ENCODE data around the gene F2RL2.

F2RL2 gene

DNA sequence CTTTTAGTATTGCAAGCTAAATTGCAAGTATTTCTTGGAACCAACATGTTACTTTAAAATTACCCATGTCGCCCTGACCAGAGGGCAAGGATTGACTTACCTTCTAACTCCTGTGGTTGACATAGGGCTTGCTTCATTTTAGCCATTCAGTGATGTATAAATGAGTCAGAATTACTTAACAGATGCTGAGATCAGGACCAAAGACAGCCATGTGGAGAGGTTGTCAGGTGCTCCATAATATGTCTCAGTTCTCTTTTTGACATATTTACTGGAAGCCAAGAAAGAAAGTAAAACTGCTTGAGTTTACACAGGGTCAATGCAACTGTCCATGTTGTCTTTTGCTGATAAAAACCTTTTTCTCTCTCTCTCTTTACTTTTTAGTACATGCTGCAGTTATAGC, 33.2 kb downstream of the F2RL2 start:
- Mint-ChIP-seq H3K27ac (no peak overlapping the region), H3K4me3 (no peak overlapping the region), H3K9me3 (no peaks in the 10 kb centered on the region), H3K27me3 (ENCODE audit: low read depth) (peaks cover 3% of the 10 kb centered on the region), H3K36me3 (ENCODE audit: low read depth) (peaks cover 8% of the 10 kb centered on the region), H3K4me1 (peaks cover 29% of the 10 kb centered on the region)
- TF ChIP-seq CTCF (IDR thresholded peaks at IDR 0.05; ENCODE audit: unreplicated experiment in 3 of 3), result no peak

GRCh38 chr5:76586531-76586930, 36.7 kb downstream of the F2RL2 start:
- Mint-ChIP-seq H3K4me3 (no peak overlapping the region), H3K27ac (no peak overlapping the region), H3K27me3 (ENCODE audit: low read depth) (peaks cover 2% of the 10 kb centered on the region), H3K36me3 (ENCODE audit: low read depth) (peaks cover under 1% of the 10 kb centered on the region), H3K9me3 (no peaks in the 10 kb centered on the region), H3K4me1 (no peaks in the 10 kb centered on the region)
- TF ChIP-seq CTCF (IDR thresholded peaks at IDR 0.05; ENCODE audit: unreplicated experiment in 3 of 3), result no peak

- H3K4me3 Mint-ChIP-seq, result no peak overlapping the region
- peaks cover 1% of the 10 kb centered on the region for H3K4me1 Mint-ChIP-seq
- H3K9me3 Mint-ChIP-seq, result no peaks in the 10 kb centered on the region
- no peaks in the 10 kb centered on the region for H3K27me3 Mint-ChIP-seq (ENCODE audit: low read depth)
- no peak for TF ChIP-seq CTCF (IDR thresholded peaks at IDR 0.05; ENCODE audit: unreplicated experiment in 3 of 3)
- H3K27ac Mint-ChIP-seq, result no peak overlapping the region
- H3K36me3 Mint-ChIP-seq (ENCODE audit: low read depth), result no peaks in the 10 kb centered on the region
These were observed 37.4 kb downstream of the F2RL2 start for GRCh38 chr5:76585783-76586217.

DNA sequence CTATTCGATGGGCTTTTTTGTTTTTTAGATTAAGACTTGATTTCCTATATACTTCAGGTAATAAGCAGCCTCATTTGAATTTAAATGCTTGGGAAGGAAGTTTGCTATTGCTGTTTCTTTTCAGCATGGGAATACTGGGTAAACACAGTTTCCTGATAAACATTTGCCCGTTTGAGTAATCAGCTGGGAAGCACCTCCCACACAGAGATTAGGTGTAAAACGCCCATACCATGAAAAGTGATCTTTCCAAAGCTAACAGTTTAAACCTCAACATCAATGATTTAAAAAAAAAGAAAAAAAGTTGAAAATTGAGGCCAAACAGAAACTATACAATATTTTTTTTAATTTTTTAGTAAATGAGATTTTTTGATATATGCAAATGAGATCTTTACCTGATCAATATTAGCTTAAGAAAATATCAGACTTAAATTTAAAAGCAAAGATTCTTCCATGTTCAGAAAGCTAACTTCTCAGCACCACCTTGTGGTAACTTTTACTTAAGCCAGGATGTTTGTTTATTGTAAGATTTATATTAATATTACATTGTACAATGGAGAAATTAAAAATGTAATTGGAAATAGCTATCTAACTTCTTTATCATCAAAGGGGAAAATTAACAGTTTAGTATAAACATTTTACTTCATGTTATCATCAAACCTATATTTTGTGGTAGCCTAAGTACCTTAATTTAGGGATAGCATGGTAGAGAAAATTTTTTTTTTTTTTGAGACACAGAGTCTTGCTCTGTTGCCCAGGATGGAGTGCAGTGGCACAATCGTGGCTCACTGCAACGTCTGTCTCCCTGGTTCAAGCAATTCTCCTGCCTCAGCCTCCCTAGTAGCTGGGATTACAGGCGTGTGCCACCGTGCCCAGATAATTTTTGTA, 39.8 kb downstream of the F2RL2 start:
- H3K27ac Mint-ChIP-seq, result no peak overlapping the region
- no peak overlapping the region for H3K4me3 Mint-ChIP-seq
- no peaks in the 10 kb centered on the region for H3K9me3 Mint-ChIP-seq
- TF ChIP-seq CTCF (IDR thresholded peaks at IDR 0.05; ENCODE audit: unreplicated experiment in 3 of 3), result peak; percentile 46 to 74 (median 55)
- no peaks in the 10 kb centered on the region for H3K27me3 Mint-ChIP-seq (ENCODE audit: low read depth)
- H3K36me3 Mint-ChIP-seq (ENCODE audit: low read depth), result no peaks in the 10 kb centered on the region
- peaks cover 6% of the 10 kb centered on the region for H3K4me1 Mint-ChIP-seq

- H3K4me3 Mint-ChIP-seq, result no peak overlapping the region
- H3K27ac Mint-ChIP-seq, result no peak overlapping the region
- TF ChIP-seq CTCF (IDR thresholded peaks at IDR 0.05; ENCODE audit: unreplicated experiment in 3 of 3), result no peak
- no peaks in the 10 kb centered on the region for H3K36me3 Mint-ChIP-seq (ENCODE audit: low read depth)
- no peaks in the 10 kb centered on the region for H3K9me3 Mint-ChIP-seq
- H3K4me1 Mint-ChIP-seq, result peaks cover 12% of the 10 kb centered on the region
- no peaks in the 10 kb centered on the region for H3K27me3 Mint-ChIP-seq (ENCODE audit: low read depth)
These were observed 40.7 kb downstream of the F2RL2 start for GRCh38 chr5:76582230-76583162.

Measured in nephron (organoid).